NB4 (cell line): ENCODE results near the gene ME3.

ENCODE experiments used
- DNase-seq: peaks from one replicate; pipeline ENCODE4 v3.0.0; 2010; ENCODE audit warnings: low read depth
- H3K4me3 ChIP-seq: one replicate; pipeline ENCODE4 v1.5.1; 2011; ENCODE audit warnings: mild to moderate bottlenecking, low read depth, low read length, moderate library complexity
- CTCF ChIP-seq: IDR thresholded peaks from one replicate; pipeline ENCODE4 v1.5.1; 2012; ENCODE audit warnings: low read depth, low read length
- MAX ChIP-seq: IDR thresholded peaks from 2 replicates; pipeline ENCODE4 v1.6.1; 2011; ENCODE audit warnings: low read depth, low read length
- MYC ChIP-seq: IDR thresholded peaks from 2 replicates; pipeline ENCODE4 v1.6.1; 2011; ENCODE audit warnings: low read depth, low read length
- POLR2A ChIP-seq: IDR thresholded peaks from 2 replicates; pipeline ENCODE4 v1.6.1; 2011; ENCODE audit warnings: mild to moderate bottlenecking; ENCODE audit not compliant: insufficient read length; ENCODE audit errors: extremely low read depth

ME3 gene

DNA sequence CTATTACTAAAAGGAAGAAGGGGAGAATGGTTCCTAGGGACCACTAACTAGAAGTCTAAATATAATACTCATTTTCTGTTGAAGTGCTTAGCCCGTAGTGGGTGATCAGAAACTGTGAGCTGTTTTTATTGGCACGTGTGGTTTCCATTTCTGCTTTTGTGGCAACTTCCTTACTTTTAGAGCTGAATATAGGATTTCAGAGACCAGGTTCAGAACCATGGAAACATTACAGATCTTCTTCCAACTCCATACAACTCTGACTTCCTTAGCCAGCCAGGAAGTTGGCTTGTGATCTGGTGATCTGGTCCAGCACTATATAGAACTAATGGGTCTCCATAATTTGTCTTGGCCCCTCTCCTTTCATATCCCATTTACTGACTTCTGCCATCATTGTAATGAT is 2.6 kb upstream of the ME3 start:
- H3K4me3 ChIP-seq = no peak overlapping the region
- DNase-seq = peak; percentile 46
- TF ChIP-seq MAX (peak; percentile 75), CTCF (no peak), MYC (peak; percentile 53), POLR2A (no peak)

DNA sequence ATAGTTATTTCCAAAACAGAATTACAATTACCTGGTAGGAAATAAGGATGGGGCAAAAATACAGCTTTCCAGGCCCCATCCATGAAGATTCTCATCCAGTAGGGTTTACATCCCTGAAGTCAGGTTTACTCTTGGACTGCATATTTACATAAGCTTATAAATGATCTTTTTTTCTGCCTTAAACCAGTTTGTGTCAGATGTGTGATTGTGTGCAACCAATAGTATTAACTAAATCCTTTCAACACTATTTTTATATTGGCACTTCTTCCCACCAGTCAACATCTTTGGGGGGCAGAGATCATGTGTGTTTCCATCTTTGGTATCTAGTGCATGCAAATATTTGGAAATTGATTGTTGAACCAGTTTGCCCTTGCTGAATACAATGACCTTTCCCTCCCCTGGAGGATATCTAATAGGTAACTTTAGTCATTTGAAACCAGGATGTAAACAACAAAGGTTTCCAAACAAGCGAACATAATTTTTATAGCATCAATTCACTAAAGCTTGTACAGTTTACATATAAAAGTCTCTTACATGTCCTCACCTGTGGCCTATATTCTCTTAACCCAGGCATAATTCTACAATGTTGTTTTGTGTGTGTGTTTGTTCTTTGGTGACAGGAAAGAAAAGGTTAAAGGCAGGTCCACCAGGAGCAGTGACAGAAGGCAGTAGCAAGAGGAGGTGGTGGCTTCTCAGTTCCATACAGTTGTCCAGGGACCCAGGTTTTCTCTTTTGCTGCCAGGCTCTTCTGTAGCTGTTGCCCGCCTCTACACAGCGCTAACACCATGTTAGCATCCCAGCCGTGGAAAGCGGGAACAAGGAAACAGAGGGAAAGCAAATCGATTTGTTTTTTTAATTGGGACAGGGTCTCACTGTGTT is 1.7 kb upstream of the ME3 start:
- DNase-seq = no peak
- TF ChIP-seq CTCF (no peak), MAX (no peak), POLR2A (no peak), MYC (no peak)
- no peak overlapping the region for H3K4me3 ChIP-seq

DNA sequence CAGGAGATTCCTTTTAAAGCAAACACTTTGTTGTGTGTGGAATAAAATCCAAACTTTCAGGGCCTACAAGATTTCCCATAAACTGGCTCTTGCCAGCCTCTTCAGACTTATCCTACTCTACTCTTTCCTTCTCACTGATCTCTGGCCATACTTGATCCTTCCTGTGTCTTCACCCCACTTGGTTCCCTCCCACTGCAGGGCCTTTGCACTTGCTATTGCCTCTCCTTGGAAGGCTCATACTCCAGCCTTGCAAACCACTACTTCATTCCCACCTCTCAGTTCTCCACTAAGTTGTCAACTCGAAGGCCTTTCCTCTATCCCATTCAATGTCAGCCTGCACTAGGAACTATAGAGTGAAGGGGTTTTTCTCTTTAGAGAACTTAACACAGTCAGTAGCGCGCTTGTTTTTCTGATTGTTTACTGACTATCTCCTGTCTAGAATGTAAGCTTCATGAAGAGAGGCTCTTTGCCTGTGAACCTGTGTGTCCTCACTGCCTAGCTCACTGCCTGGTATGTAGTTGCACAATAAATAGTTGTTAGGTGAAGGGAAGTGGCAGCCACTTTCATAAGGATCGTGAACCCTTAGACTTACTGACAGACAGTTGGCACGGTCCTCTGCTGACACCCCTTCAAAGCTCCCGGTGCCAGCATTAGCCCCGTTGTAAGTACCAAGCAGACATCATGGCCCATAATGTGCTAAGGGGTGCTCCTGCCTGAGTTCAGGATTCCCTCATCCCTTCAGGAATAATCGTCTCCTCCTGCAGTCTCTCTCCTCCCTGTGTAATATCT is 833 bp upstream of the ME3 start:
- DNase-seq = no peak
- H3K4me3 ChIP-seq = no peak overlapping the region
- TF ChIP-seq MYC (no peak), MAX (no peak), CTCF (no peak), POLR2A (no peak)

DNA sequence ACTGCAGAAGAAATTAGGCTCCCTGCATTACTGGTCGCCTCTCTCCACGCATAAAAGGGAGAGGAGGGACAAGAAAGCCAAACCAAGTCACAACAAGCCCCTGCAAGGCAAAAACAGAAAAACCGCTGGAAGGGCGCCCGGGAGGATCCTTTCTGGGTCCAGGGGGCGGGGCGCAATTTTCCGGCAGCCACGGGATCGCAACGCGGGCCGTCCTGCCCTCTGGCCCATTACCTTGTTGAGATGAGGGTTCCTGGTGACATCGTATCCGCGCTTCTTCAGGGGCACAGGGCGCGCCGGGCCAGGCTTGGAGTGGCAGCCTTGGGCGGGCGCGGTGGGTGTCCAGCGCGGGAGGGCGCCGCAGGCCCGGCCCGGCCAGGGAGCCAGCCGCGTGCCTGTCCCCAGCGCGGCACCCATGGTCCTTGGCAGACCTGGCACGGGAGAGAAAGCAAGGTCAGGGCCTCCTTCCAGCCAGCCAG is 847 bp downstream of the ME3 start:
- TF ChIP-seq MYC (no peak), MAX (no peak)
- no peak for DNase-seq
- H3K4me3 ChIP-seq = peak overlapping the region; percentile 22

DNA sequence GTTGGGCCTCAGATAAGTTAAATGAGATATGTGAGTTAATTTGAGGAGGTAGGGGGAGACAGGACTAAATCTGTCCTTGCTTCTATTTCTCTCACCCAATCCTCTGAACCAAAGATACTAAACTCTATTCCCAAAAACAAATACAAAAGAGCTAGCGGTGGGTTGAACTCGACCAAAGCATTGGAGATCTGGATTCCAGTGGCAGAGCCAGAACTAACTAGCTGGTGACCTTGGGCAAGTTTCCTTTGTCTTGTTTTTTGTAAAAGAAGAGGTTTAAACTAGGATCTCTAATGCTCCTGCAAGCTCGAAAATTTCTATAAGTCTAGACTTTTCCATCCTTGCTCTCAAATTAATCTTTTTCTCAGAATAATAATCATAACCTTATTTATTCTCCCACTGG is 1.5 kb downstream of the ME3 start:
- DNase-seq = no peak
- TF ChIP-seq CTCF (no peak), MAX (no peak), MYC (no peak), POLR2A (no peak)
- no peak overlapping the region for H3K4me3 ChIP-seq

- DNase-seq = peak; percentile 28
- TF ChIP-seq CTCF = no peak
- TF ChIP-seq POLR2A = no peak
- TF ChIP-seq MAX = no peak
- no peak for TF ChIP-seq MYC
- no peak overlapping the region for H3K4me3 ChIP-seq
Measured at GRCh38 chr11:86670181-86670580, 2.2 kb downstream of the ME3 start.
